COLO668 (cell line): ENCODE measurements around the gene FEZF1.

ENCODE experiments used
- DNase-seq: peaks from one replicate; lab custom pipeline; 2025; ENCODE audit not compliant: unreplicated experiment; lab: John Stamatoyannopoulos, UW

FEZF1 gene

GRCh38 chr7:122304319-122304975 is at the start of gene FEZF1:
TSS of gene FEZF1 (minus strand) at chr7:122304750. CDS start at chr7:122304437, 313 bp downstream.
- peak; percentile 54 for DNase-seq

- no peak for DNase-seq
These were observed 47.9 kb upstream of the FEZF1 start for GRCh38 chr7:122352454-122352853.

GRCh38 chr7:122350701-122351100 is 46.2 kb upstream of the FEZF1 start:
- DNase-seq, result no peak

DNA sequence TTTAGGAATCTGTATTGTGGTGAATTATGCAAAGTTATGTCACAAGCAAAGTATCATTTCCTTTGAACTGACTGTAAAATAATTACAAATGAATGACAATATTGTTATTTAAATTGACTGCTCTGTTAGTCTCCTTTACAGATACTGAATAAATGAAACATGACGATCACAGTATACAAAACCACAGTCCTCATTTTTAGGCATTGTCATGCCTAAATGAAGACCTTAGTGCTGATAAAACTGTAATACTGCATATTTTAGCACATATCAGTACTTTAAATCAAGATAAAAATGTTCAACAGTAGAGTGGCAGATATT is 39.7 kb upstream of the FEZF1 start:
- DNase-seq, result no peak

DNA sequence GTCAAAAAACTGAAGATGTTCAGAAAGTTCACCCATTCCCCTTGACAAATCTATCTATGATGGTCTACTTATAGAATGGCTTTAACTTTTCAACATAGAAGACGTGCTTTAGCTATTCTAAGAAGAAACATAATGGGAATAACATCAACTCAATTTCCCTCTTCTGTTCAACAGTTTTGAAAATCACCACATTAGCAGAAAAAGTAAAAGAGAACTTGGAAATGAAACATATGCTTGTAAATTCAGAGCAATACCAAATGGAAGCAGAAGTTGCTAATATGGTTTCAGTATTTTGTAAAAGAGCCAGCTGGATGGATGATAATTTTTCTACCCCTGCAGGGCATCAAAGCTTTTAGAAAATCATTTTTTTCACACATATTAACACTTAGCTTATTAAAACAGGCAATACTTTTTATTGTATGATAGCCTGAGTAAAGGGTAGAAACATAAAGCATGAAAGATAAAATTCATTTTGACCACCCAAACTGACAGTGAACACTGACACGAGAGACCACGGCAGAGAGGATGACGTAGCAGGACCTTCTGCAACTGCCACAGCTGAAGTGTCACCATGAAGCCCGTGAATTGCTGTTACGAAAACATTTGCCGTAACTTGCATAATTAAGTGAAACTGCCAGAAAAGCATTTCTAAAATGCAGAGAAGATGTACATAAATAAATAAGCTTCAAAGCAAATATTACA is 39.2 kb upstream of the FEZF1 start:
- DNase-seq, result no peak

- DNase-seq, result no peak
These were observed 35.9 kb upstream of the FEZF1 start for GRCh38 chr7:122340427-122340826.

DNA sequence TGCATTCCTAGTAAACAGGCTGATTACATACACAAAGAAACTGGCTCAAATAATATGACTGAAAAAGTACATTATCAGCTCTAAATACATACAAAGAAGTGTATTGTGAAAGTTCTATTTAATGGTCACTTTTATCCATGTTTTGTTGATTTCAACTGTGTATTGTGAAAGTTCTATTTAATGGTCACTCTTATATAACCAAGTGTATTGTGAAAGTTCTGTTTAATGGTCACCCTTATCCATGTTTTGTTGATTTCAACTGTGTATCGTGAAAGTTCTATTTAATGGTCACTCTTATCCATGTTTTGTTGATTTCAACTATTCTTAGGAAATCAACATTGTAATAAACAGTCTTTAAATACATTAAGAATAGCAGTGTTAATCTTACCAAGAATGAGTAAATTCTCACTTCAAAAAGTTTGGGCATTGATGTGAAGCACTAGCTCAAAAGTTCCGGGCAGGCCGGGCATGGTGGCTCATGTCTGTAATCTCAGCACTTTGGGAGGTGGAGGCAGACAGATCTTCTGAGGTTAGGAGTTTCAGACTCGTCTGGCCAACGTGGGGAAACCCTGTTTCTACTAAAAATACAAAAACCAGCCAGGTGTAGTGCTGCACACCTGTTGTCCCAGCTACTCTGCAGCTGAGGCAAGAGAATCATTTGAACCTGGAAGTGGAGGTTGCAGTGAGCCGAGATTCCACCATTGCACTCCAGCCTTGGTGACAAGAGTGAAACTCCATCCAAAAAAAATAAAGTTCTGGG is 34.8 kb upstream of the FEZF1 start:
- DNase-seq, result no peak

DNA sequence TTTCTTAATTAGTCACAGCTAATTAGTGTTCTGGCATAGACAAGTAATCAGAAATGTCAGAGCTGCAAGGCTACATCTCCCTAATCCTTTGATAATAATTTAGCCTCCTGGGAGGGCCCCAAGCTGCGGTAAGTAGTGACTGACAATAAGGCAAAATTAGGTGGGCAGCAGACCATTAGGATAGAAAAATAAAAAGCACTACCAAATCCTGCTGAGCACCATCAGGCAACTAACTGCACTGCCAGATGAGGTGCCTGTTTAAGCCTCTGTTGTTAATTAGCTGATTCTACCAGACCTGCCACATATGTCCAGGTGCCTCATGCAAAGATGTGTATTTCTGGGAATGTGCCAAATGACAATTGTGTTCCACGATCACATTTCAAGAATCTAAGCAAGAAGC is 32.5 kb upstream of the FEZF1 start:
- no peak for DNase-seq

GRCh38 chr7:122329145-122329802 is 24.7 kb upstream of the FEZF1 start:
- no peak for DNase-seq

DNA sequence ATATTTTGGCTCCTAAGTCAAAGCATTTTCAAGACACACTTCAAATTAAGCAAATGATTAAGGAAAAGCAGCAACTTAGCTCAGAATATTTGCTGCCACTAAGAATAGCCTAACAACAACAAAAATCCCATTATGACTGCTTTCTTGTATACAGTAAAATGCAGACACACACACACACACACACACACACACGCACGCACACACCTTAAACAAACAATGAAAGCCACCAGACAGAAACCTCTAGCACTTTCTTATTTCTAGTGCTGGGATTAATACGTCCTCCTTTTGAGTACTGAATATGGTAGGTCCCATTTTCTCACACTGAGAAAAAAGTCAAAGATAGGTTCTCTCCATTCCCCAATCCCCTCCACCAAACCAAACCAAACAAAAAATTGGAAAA is 23.4 kb upstream of the FEZF1 start:
- no peak for DNase-seq

DNA sequence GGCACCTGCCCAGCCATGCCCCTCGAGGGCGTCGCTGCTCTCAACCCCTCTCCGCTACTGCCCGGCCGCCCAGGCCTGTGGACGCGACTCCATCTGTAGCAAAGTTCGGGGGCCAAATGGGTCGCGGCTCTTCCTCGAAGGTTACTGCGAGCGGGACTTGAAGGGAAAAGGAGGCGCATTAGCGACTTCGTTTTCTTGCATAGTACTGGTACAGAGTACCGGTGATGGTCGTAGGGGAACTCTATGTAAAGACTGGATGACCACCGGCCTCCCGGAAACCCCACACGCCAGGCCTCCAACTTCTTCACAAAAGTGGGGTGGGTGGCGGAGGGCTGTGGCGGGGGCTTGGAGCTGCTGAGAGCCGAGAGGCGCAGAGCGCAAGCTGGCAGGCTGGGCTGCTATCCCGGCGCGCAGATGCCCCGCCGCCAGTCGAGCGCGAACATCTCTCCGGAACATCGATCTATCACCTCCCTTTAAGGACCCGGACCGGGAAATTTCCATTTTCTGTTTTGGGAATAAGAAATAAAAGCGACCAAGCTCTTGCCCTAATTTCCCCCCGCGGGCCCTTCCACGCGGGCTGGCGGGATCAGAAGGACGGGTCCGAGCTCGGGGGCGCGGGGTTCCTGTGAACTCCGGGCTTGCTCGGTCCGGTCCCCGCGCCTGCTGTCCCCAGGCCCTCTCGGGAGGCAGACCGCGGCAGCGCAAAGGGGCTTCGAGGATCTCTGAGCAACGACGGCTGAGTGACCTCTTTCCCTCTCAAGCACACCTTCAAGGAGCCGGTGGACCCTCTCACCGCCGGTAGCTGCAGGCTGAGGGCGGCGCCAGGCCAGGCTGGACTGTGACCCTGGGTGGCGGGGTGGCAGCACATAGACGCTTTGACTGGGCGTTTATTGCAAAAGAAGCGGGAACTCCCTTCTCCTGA is 12.2 kb upstream of the FEZF1 start:
- no peak for DNase-seq

DNA sequence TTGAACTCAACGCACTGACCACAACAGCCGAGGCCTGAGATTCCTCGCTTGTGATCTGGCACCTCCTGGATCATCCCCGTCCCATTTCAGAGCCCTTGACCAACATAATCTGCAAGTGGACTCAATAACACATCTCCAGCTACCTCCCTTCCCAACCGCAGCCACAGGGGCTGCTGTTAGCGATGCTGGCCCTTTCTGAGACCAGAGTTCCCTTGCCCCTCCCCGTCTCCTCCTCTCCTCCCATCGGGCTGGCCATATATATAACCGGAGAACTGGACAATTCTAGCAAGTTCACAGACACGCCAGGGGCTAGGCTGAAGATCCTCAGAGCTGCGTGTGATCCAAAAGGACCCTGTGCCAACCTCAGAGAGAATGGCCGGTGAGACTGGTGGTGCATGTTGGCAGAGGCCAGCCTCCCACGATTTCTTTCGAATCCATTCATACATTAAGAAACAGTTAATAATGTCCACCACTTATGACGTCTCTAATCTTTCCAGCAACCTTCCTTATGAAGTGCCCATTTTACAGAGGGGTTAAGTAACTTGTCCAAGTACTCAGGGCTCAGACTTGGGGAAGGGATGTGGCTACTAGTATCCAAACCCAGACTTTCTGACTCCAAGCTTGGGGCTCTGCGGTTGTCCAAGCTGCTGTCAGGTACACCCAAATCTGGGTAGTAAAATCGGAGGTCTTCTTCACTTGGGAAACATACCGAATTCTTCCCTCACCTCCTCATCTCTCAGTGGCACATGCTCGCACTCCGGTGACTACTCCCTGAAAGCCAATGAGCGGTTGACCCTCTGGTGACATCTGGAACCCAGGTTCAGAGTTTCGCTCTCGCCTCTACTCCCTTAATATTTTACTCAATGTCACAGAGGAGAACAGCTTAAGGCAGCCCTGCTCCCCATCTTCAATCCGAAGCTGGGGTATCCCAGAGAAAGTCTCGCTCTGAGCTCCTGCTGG is 11.2 kb upstream of the FEZF1 start:
- DNase-seq, result no peak

DNA sequence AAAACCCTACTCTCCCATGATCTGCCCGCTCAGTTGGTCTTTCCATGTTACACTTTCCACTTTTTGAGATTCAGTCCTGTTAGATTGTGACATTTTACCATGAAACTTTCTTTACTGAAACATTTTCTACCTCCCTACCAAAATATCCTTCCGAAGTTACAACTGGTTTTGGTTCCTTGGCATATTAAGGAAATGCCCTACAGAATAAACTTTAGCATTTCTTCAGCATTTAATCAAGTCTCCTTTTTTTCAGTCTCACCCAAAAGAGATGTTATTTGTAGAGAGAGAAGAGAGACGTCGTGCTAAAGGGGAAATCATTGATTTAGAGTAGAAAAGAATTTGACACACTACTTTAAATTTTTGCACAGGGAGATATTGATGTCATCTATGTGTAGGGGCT is 9.7 kb upstream of the FEZF1 start:
- no peak for DNase-seq

DNA sequence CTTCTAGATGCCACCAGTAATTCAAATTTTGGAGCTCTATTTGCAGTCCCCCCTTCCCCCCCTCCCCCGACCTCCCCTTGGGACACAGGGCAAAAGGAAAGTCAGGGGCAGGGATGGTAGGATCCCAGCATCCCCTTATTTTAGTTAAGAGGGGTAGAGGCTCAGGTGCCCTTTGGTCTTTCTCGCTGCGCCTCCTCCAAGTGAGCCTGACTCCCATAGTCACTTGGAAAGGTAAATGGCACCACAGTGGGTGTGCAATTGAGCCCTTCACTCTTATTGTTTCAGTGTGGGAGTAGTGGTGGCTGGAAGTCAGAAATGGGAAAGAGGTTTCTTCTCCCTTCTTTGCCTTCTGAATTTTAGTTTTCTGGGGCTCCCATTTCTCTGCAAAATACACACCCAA is 8.2 kb upstream of the FEZF1 start:
- no peak for DNase-seq

GRCh38 chr7:122311734-122312450 is 7.3 kb upstream of the FEZF1 start:
- DNase-seq, result no peak

GRCh38 chr7:122311050-122311700 is 6.6 kb upstream of the FEZF1 start:
- no peak for DNase-seq

- no peak for DNase-seq
These were observed 5.8 kb upstream of the FEZF1 start for GRCh38 chr7:122310119-122311021.
